IPS-18a (cell line): Measurements from ENCODE around the gene SMURF1.
"Not testable (repeated sequence)": the region's sequence is repeated elsewhere in the genome, so short reads cannot be mapped to it uniquely, and the experiment has no call there.

ENCODE experiments used
- H3K27ac ChIP-seq: one replicate; pipeline ENCODE4 v1.5.1; 2013; ENCODE audit warnings: low read length
- H3K27me3 ChIP-seq: one replicate; pipeline ENCODE4 v1.6.1; 2013; ENCODE audit warnings: mild to moderate bottlenecking, low read length; ENCODE audit not compliant: control insufficient read depth, insufficient read depth
- H3K36me3 ChIP-seq: one replicate; pipeline ENCODE4 v1.6.1; 2013; ENCODE audit warnings: low read depth, low read length; ENCODE audit not compliant: control insufficient read depth
- H3K4me1 ChIP-seq: one replicate; pipeline ENCODE4 v1.6.1; 2013; ENCODE audit warnings: low read depth, low read length; ENCODE audit not compliant: control insufficient read depth
- H3K4me3 ChIP-seq: one replicate; pipeline ENCODE4 v1.5.1; 2013; ENCODE audit warnings: low read length
- H3K9ac ChIP-seq: one replicate; pipeline ENCODE4 v1.6.1; 2013; ENCODE audit warnings: mild to moderate bottlenecking, low read length, moderate library complexity
- H3K9me3 ChIP-seq: one replicate; pipeline ENCODE4 v1.6.1; 2013; ENCODE audit warnings: low read depth, low read length; ENCODE audit not compliant: control insufficient read depth

Gene SMURF1

DNA sequence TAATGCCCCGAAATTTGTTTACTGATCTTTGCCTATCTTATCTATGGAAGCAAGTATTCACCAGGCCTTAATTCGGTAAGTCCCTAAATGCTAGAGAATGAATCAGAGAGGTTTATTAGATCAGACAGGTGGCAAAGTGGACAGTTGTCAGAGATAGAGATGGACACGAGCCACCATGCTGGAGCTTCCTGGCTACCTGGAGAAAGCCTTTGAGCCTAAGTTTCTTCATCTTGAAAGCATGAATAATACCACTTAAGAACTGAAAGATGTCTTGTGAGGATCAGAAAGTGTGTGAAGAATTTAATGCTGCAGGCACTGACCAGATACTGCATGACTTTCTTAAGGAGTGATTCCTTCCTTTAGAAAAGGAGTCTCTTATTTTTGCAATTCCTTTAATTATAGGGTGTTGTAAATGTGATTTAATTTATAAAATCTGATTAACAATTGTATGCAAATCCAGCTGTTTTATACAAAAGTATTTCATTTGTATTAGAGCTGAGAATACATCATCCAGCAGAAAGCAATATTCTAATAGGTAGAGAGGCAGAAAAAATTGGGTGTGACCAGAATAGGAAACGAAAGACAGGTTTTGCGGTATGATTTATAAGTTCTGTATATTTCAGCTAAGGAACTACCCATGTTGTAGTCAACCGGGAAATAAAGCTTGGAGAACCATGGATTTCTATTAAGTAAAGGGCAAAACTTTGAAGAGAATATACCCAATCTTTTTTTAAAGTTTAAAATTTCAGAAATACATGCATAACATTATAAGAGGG lies 82.7 kb downstream of the SMURF1 start:
- no peak overlapping the region for H3K9ac ChIP-seq
- no peak overlapping the region for H3K27ac ChIP-seq
- no peaks in the 10 kb centered on the region for H3K27me3 ChIP-seq
- H3K36me3 ChIP-seq, result peaks cover 9% of the 10 kb centered on the region
- no peaks in the 10 kb centered on the region for H3K9me3 ChIP-seq
- H3K4me1 ChIP-seq, result no peaks in the 10 kb centered on the region
- no peak overlapping the region for H3K4me3 ChIP-seq

GRCh38 chr7:99054781-99055180 lies 89.1 kb downstream of the SMURF1 start:
- peaks cover 50% of the 10 kb centered on the region for H3K36me3 ChIP-seq
- no peaks in the 10 kb centered on the region for H3K27me3 ChIP-seq
- no peaks in the 10 kb centered on the region for H3K9me3 ChIP-seq
- no peak overlapping the region for H3K27ac ChIP-seq
- no peak overlapping the region for H3K4me3 ChIP-seq
- no peaks in the 10 kb centered on the region for H3K4me1 ChIP-seq
- no peak overlapping the region for H3K9ac ChIP-seq

GRCh38 chr7:99050971-99051370 lies 92.9 kb downstream of the SMURF1 start:
- Histone ChIP-seq H3K9me3 (no peaks in the 10 kb centered on the region), H3K4me3 (no peak overlapping the region), H3K27me3 (no peaks in the 10 kb centered on the region), H3K4me1 (no peaks in the 10 kb centered on the region), H3K27ac (no peak overlapping the region), H3K9ac (no peak overlapping the region), H3K36me3 (peaks cover 60% of the 10 kb centered on the region)

DNA sequence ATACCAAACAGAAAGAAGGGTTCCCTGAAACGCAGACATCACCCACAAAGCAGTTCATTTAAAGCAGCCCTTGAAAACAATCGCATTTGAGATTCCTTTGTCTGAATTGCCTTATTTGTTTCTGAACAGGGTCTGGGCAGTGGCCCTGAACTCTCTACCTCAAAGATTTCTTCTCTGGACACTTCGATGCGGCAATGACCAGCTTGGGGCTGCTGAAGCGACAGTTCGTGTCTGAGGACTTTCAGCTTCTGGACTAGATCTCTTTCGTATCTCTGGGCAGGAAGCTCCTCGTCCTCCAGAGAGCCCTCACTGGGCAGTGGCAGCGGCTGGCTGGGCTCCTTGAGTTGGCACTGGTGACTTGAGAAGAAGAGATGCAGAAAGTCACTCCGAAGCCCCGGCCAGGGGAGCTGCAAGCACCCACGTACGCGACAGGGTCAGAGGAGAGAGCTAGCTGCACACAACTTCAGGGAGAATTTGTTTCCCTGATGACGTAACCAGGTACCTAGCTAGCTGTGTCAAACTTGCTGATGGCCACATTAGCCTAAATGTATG lies 96.3 kb downstream of the SMURF1 start:
- no peak overlapping the region for H3K27ac ChIP-seq
- H3K27me3 ChIP-seq, result no peaks in the 10 kb centered on the region
- H3K4me3 ChIP-seq, result no peak overlapping the region
- H3K36me3 ChIP-seq, result peaks cover 68% of the 10 kb centered on the region
- H3K9me3 ChIP-seq, result no peaks in the 10 kb centered on the region
- no peak overlapping the region for H3K9ac ChIP-seq
- no peaks in the 10 kb centered on the region for H3K4me1 ChIP-seq

DNA sequence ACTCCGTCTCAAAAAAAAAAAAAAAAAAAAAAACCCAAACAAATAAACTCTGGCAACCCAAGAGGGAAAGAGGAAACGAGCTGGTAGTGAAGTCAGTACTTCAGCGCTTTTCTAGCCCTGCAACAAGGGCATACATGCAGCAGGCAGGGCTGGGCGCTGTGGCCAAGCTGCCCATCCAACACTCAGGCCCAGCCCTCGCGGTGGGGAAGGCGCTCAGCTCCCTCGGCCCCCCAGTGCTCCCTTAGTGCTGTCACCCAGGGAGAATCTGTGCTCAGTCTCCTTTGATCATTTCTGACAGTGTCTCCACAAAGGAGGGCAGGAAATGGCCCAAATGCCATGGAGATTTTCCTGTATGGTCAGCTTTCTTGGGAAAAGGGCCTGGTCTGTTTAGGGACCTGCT lies 97.2 kb downstream of the SMURF1 start:
- H3K27ac ChIP-seq, result no peak overlapping the region
- H3K9ac ChIP-seq, result no peak overlapping the region
- no peaks in the 10 kb centered on the region for H3K27me3 ChIP-seq
- no peaks in the 10 kb centered on the region for H3K9me3 ChIP-seq
- H3K4me1 ChIP-seq, result no peaks in the 10 kb centered on the region
- H3K36me3 ChIP-seq, result peaks cover 68% of the 10 kb centered on the region
- H3K4me3 ChIP-seq, result no peak overlapping the region

DNA sequence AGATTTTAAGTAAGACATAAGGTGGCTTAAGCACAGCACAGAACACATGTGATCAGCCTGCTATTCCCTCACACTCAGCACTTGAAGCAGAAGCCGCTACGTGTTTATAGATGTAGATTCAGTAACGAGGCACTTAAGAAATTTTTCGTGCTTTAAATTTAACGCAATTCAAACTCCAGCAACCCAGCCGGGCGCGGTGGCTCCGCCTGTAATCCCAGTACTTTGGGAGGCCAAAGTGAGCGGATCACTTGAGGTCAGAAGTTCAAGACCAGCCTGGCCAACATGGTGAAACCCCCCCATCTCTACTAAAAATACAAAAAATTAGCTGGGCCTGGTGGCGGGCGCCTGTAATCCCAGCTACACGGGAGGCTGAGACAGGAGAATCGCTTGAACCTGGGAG lies 97.6 kb downstream of the SMURF1 start:
- not testable (repeated sequence) for H3K27me3 ChIP-seq, H3K9me3 ChIP-seq, H3K9ac ChIP-seq, H3K4me1 ChIP-seq, H3K27ac ChIP-seq, H3K4me3 ChIP-seq
- peaks cover 67% of the 10 kb centered on the region for H3K36me3 ChIP-seq

DNA sequence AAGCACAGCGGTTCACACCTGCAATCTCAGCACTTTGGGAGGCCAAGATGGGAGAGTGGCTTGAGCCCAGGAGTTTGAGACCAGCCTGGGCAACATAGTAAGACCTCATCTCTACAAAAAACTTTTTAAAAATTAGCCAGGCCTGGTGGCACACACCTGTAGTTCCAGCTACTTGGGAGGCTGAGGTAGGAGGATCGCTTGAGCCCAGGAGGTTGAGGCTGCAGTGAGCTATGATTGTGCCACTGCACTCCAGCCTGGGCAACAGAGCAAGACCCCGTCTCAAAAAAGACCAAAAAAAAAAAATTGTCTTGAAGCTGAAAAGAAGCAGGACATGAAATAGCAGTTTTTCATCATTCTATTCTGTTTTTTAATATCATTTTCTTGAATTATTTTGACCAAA lies 99.0 kb downstream of the SMURF1 start:
- not testable (repeated sequence) for H3K4me1 ChIP-seq, H3K4me3 ChIP-seq, H3K27me3 ChIP-seq, H3K9ac ChIP-seq, H3K9me3 ChIP-seq, H3K27ac ChIP-seq
- peaks cover 62% of the 10 kb centered on the region for H3K36me3 ChIP-seq

DNA sequence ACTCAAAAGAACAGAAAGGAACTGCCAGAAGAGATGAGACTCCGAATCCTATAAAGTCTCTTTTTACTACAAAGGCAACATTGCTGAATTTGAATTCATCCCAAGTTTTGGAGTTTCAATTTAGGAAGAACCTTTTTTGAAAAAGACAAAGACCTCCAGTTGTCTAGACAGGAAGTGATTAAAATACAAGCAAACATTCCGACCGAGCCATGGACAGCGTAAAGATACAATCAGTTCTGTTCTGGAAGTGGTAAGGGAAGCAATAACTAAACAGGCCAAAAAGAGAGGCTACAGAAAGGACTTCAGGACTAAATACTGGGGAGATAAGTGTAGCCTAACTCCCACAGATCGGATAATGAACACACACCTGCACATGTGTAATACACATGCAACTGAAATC lies 101.0 kb downstream of the SMURF1 start:
- H3K4me3 ChIP-seq, result no peak overlapping the region
- H3K36me3 ChIP-seq, result peaks cover 63% of the 10 kb centered on the region
- H3K4me1 ChIP-seq, result no peaks in the 10 kb centered on the region
- no peaks in the 10 kb centered on the region for H3K27me3 ChIP-seq
- H3K9ac ChIP-seq, result no peak overlapping the region
- H3K27ac ChIP-seq, result no peak overlapping the region
- no peaks in the 10 kb centered on the region for H3K9me3 ChIP-seq

- H3K36me3 ChIP-seq, result peaks cover 63% of the 10 kb centered on the region
- no peak overlapping the region for H3K9ac ChIP-seq
- H3K27me3 ChIP-seq, result no peaks in the 10 kb centered on the region
- H3K9me3 ChIP-seq, result no peaks in the 10 kb centered on the region
- H3K27ac ChIP-seq, result no peak overlapping the region
- H3K4me1 ChIP-seq, result no peaks in the 10 kb centered on the region
- no peak overlapping the region for H3K4me3 ChIP-seq
Observed at GRCh38 chr7:99041526-99041925, 102.4 kb downstream of the SMURF1 start.

DNA sequence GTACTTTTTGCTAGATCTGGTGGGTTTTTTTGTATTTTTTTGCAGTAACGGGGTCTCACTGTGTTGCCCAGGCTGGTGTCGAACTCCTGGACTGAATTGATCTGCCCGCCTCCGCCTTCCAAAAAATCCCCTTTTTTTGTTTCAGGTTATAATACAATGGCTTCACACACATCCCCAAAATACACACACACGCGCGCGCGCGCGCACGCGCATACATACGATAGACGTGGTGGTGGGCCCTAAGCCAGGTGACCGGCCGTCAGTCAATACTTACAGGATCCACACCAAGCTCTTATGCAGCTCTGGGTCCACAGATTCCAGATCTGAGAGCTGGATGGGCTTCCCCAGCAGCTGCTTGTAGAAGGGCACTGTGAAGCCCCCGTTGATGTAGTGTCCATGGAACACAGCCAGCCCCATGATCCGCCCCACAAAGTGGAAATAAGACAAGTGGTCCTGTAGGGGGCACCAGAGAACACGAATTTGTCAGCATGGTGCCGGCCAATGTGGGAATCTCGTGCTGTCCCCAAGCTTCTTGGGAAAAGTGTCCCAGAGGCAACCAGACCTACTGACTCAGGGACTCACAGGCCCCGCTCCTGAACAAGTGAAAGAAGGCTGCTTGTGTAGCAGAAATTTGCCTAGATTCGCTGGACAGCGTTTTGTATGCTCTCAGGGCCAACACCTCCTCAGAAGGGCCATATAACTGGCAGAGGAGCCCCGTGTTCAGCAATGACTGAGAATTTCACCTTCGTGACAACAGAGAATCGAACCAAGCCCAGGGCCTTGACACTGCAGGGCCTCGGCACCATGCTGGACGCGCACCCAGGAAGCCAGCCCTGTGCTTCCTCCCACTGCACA lies 103.6 kb downstream of the SMURF1 start:
- no peak overlapping the region for H3K4me3 ChIP-seq
- H3K27ac ChIP-seq, result no peak overlapping the region
- peaks cover 62% of the 10 kb centered on the region for H3K36me3 ChIP-seq
- no peaks in the 10 kb centered on the region for H3K9me3 ChIP-seq
- no peaks in the 10 kb centered on the region for H3K27me3 ChIP-seq
- no peak overlapping the region for H3K9ac ChIP-seq
- H3K4me1 ChIP-seq, result no peaks in the 10 kb centered on the region

GRCh38 chr7:99039384-99039891 lies 104.5 kb downstream of the SMURF1 start:
- Histone ChIP-seq H3K9ac (no peak overlapping the region), H3K27ac (no peak overlapping the region), H3K27me3 (no peaks in the 10 kb centered on the region), H3K36me3 (peaks cover 65% of the 10 kb centered on the region), H3K4me1 (no peaks in the 10 kb centered on the region), H3K9me3 (no peaks in the 10 kb centered on the region), H3K4me3 (no peak overlapping the region)
